ENCODE measurements around the gene MMP20.

DNA sequence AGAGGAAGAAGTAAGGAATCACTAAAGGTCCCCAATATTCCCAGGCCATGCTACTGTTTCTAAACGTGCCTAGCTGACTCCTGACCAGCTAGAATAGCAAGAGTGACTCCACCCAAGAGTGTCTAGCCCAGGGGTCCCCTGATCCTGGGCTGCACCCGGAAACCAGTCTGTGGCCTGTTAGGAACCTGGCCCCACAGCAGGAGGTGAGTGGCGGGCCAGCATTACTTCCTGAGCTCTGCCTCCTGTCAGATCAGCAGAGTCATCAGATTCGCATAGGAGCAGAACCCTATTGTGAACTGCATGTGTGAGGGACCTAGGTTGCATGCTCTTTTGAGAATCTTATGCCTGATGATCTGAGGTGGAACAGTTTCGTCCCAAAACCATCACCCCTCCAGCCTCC, 2.0 kb downstream of the MMP20 start:
- TF ChIP-seq, protein P1, sequence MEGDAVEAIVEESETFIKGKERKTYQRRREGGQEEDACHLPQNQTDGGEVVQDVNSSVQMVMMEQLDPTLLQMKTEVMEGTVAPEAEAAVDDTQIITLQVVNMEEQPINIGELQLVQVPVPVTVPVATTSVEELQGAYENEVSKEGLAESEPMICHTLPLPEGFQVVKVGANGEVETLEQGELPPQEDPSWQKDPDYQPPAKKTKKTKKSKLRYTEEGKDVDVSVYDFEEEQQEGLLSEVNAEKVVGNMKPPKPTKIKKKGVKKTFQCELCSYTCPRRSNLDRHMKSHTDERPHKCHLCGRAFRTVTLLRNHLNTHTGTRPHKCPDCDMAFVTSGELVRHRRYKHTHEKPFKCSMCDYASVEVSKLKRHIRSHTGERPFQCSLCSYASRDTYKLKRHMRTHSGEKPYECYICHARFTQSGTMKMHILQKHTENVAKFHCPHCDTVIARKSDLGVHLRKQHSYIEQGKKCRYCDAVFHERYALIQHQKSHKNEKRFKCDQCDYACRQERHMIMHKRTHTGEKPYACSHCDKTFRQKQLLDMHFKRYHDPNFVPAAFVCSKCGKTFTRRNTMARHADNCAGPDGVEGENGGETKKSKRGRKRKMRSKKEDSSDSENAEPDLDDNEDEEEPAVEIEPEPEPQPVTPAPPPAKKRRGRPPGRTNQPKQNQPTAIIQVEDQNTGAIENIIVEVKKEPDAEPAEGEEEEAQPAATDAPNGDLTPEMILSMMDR (IDR thresholded peaks at IDR 0.05; ENCODE audit: low read length): no peak
- TF ChIP-seq EZH2 (IDR thresholded peaks at IDR 0.05; ENCODE audit: borderline replicate concordance, low read length): no peak
